ENCODE results near the gene HCLS1. TPM values are rescaled to one million over a fixed set of nuclear protein-coding genes. Genes with fewer than 3 reads are reported as not detected.
"Not testable (repeated sequence)": the region's sequence is repeated elsewhere in the genome, so short reads cannot be mapped to it uniquely, and the experiment has no call there.

HCLS1 gene
- total and polyA plus RNA-seq, 9 of the 15 experiments (the other 6 are each of a cell fraction or from before 2014, with no cell fraction given): 4.8 to 34.1 (median 22.0) TPM

- H3K36me3 ChIP-seq (ENCODE audit: control insufficient read depth, insufficient read depth, low read length); H3K27me3 ChIP-seq (ENCODE audit: control insufficient read depth in 2 of 2, insufficient read depth in 2 of 2, low read length in 2 of 2); H4K20me1 ChIP-seq (replicated peaks; ENCODE audit: control insufficient read depth, insufficient read depth, low read length); H3K9ac ChIP-seq (ENCODE audit: insufficient read depth in 1 of 2, low read depth in 2 of 2, low read length in 2 of 2); ATAC-seq; H2AFZ ChIP-seq (ENCODE audit: low read depth, low read length); H3K79me2 ChIP-seq (ENCODE audit: control insufficient read depth, insufficient read depth, low read length); BruUV-seq (replicated peaks); H3K4me2 ChIP-seq (ENCODE audit: insufficient read depth, low read length); H3K4me1 ChIP-seq (replicated peaks in 1 of 2; ENCODE audit: control insufficient read depth in 2 of 2, insufficient read depth in 2 of 2, low read length in 2 of 2); in situ Hi-C loops (cut with MboI); CTCF ChIA-PET (ENCODE audit: low intra/inter-chr PET ratio); H3K27ac ChIP-seq (ENCODE audit: extremely low read depth, low read depth, low read length); H3K9me3 ChIP-seq (replicated peaks; ENCODE audit: control insufficient read depth, insufficient read depth, low read depth, low read length); intact Hi-C loops (cut with micrococcal nuclease); H3K9me1 ChIP-seq (ENCODE audit: control insufficient read depth, insufficient read depth, low read length); FAIRE-seq; H3K4me3 ChIP-seq; DNase-seq (ENCODE audit: extremely low read depth in 1 of 4, low spot score in 3 of 4): not testable (repeated sequence)
- WGBS (ENCODE audit: insufficient coverage, low coverage, missing lambda C conversion rate): no CpG with 5 or more reads among the region's 4 CpGs
- POLR2A ChIA-PET: interaction anchor here (0.7 kb wide), 1 partner anchor 38 kb away, joined by 3 read pairs; no protein-coding TSS in a partner anchor
Observed at GRCh38 chr3:121593806-121594205, 66.9 kb downstream of the HCLS1 start.

GRCh38 chr3:121592856-121593702 is 67.6 kb downstream of the HCLS1 start, which contains the start of gene FBXO40:
Gene FBXO40 (plus strand): TSS chr3:121593379. CDS start chr3:121620576, 27,197 bp downstream.
- no peaks in the 10 kb centered on the region for H3K36me3 ChIP-seq (ENCODE audit: control insufficient read depth, insufficient read depth, low read length)
- no peak for FAIRE-seq
- H3K4me2 ChIP-seq (ENCODE audit: insufficient read depth, low read length): no peak within 1 kb of the TSS
- CTCF ChIA-PET (ENCODE audit: low intra/inter-chr PET ratio): no interaction called here
- H2AFZ ChIP-seq (ENCODE audit: low read depth, low read length): no peak within 1 kb of the TSS
- no peaks in the 10 kb centered on the region for H3K9me3 ChIP-seq (replicated peaks; ENCODE audit: control insufficient read depth, insufficient read depth, low read depth, low read length)
- no TSS peak for BruUV-seq (replicated peaks)
- H3K27me3 ChIP-seq (ENCODE audit: control insufficient read depth in 2 of 2, insufficient read depth in 2 of 2, low read length in 2 of 2): no peaks in the 10 kb centered on the region; a peak in 1 of 5 replicates
- no peaks in the 10 kb centered on the region for H3K79me2 ChIP-seq (ENCODE audit: control insufficient read depth, insufficient read depth, low read length)
- H3K4me1 ChIP-seq (replicated peaks in 1 of 2; ENCODE audit: control insufficient read depth in 2 of 2, insufficient read depth in 2 of 2, low read length in 2 of 2): no peaks in the 10 kb centered on the region
- no peaks in the 10 kb centered on the region for H4K20me1 ChIP-seq (replicated peaks; ENCODE audit: control insufficient read depth, insufficient read depth, low read length)
- no peak within 1 kb of the TSS for H3K9ac ChIP-seq (ENCODE audit: insufficient read depth in 1 of 2, low read depth in 2 of 2, low read length in 2 of 2)
- WGBS (ENCODE audit: insufficient coverage, low coverage, missing lambda C conversion rate): 5% methylated on average over 10 of the region's 11 CpGs
- H3K27ac ChIP-seq (ENCODE audit: extremely low read depth, low read depth, low read length): no peak within 1 kb of the TSS
- in situ Hi-C loops (cut with MboI): no loop called here
- ATAC-seq: peak; percentile 75
- intact Hi-C loops (cut with micrococcal nuclease): no loop called here
- H3K4me3 ChIP-seq: no peak within 1 kb of the TSS
- POLR2A ChIA-PET: interaction anchor here (0.7 kb wide), 1 partner anchor 37 kb away, joined by 3 read pairs; no protein-coding TSS in a partner anchor
- H3K9me1 ChIP-seq (ENCODE audit: control insufficient read depth, insufficient read depth, low read length): no peaks in the 10 kb centered on the region
- peak in 1 of 4 experiments; percentile 11 for DNase-seq (ENCODE audit: extremely low read depth in 1 of 4, low spot score in 3 of 4)
- TF ChIP-seq CTCF (IDR thresholded peaks at IDR 0.05 in 2 of 3, conservative IDR thresholded peaks at IDR 0.05 in 1 of 3; ENCODE audit: insufficient read depth in 2 of 3, low read depth in 1 of 3, low read length in 3 of 3) (peak in 1 of 3 experiments; percentile 23; a peak in 2 of 6 replicates), MAFF (IDR thresholded peaks at IDR 0.05; ENCODE audit: low read length) (peak; percentile 51; the same call in 1 of the 2 replicates), RAD21 (CRISPR knock-in tag; conservative IDR thresholded peaks at IDR 0.05 in 1 of 2, IDR thresholded peaks at IDR 0.05 in 1 of 2) (peak in 1 of 2 experiments; percentile 23; a peak in 1 of 4 replicates), C11orf30 (IDR thresholded peaks at IDR 0.05; ENCODE audit: low read depth) (peak; percentile 91), MAFG (tag; conservative IDR thresholded peaks at IDR 0.05) (peak; percentile 83), CEBPG (CRISPR knock-in tag; IDR thresholded peaks at IDR 0.05) (peak; percentile 75), CEBPG (tag; conservative IDR thresholded peaks at IDR 0.05 in 1 of 2, IDR thresholded peaks at IDR 0.05 in 1 of 2) (0 out of 4 replicates have a peak, but pooled peaks of 1 of the 2 experiments have one; percentile 28)
